A549 treated with CpdA at 1 μM for 4 hours (cell line): ENCODE measurements around the gene SPATA31D4. TPM values are rescaled to one million over a fixed set of nuclear protein-coding genes. Genes with fewer than 3 reads are reported as not detected.

Source experiments
- total RNA-seq: library from RNA; stranded (reverse); fragments of 200-300 nt; extraction: Qiagen RNA extraction; gene quantifications from 5 replicates; pipeline ENCODE4 v1.2.3, GENCODE V29; 2022; ENCODE audit warnings: low read depth

SPATA31D4 gene
- total RNA-seq, result not detected in 5 replicates

DNA sequence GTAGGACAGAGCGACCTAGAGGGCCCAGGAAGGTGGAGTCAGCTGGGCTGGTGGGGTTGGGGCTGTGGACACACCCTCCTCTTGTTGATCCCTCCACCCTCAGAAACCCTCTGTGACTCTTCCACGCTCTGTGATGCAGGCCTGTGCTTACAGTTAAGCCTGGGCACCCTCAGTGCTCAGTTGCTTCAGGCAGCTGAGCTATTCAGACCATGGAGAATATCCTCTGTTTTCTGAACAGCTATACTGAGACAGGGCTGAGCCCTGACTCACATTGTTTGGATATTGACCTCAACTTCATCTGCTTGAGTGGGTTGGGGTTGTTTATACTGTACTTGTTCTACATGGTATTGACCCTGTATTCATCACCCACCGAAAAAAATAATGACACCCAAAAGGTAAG is at the start of gene SPATA31D4:
TSS of gene SPATA31D4 (plus strand) at position 124 of the 400 bp plus-strand sequence. CDS start at position 210, 86 bp downstream.

DNA sequence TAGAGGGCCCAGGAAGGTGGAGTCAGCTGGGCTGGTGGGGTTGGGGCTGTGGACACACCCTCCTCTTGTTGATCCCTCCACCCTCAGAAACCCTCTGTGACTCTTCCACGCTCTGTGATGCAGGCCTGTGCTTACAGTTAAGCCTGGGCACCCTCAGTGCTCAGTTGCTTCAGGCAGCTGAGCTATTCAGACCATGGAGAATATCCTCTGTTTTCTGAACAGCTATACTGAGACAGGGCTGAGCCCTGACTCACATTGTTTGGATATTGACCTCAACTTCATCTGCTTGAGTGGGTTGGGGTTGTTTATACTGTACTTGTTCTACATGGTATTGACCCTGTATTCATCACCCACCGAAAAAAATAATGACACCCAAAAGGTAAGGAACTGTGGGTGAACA is 15.2 kb downstream of the SPATA31D4 start, which contains the start of gene SPATA31D3:
TSS of gene SPATA31D3 (plus strand) at position 108 of the 400 bp plus-strand sequence. CDS start at position 194, 86 bp downstream.

Other genes with a start within 250 kb of the SPATA31D4 start
- 77.6 to 85.7 TPM (median 80.1 TPM) in 5 replicates for gene TLE1, start 238.9 kb upstream of the SPATA31D4 start, total RNA-seq
- not detected in 5 replicates for gene SPATA31D3, start 15.1 kb downstream of the SPATA31D4 start, total RNA-seq
- not detected in 5 replicates for gene SPATA31D1, start 60.3 kb downstream of the SPATA31D4 start, total RNA-seq